Measurements from ENCODE around the gene ITIH6. TPM values are rescaled to one million over a fixed set of nuclear protein-coding genes. Genes with fewer than 3 reads are reported as not detected.

The ITIH6 gene
- total and polyA plus RNA-seq, 12 donors: not detected

GRCh38 chrX:54824195-54824594 is 26.1 kb upstream of the ITIH6 start:
- no peaks in the 10 kb centered on the region for H3K36me3 ChIP-seq
- no peaks in the 10 kb centered on the region for H3K9me3 ChIP-seq
- no peak overlapping the region for H3K4me3 ChIP-seq
- ATAC-seq (no peak), DNase-seq (no peak)
- H3K27ac ChIP-seq: no peak overlapping the region
- no peaks in the 10 kb centered on the region for H3K27me3 ChIP-seq
- 69 to 93% methylated on average over 4 to 5 of the region's 5 CpGs for WGBS, 2 donors
- H3K4me1 ChIP-seq: no peaks in the 10 kb centered on the region
- intact Hi-C loops (cut with DNase I): no loop called here
- TF ChIP-seq CTCF (IDR thresholded peaks at IDR 0.05): no peak

GRCh38 chrX:54821310-54821709 is 23.3 kb upstream of the ITIH6 start:
- Histone ChIP-seq H3K27me3 (no peaks in the 10 kb centered on the region), H3K36me3 (peaks cover 0 to 2% (median 0%) of the 10 kb centered on the region in 9 donors), H3K4me1 (no peaks in the 10 kb centered on the region), H3K4me3 (no peak overlapping the region), H3K9me3 (no peaks in the 10 kb centered on the region), H3K27ac (no peak overlapping the region)
- intact Hi-C loops (cut with DNase I): no loop called here
- 93 to 100% methylated on average over 2 of the region's 2 CpGs for WGBS, 2 donors
- no peak for TF ChIP-seq CTCF (IDR thresholded peaks at IDR 0.05)
- no peak for DNase-seq
- no peak for ATAC-seq

GRCh38 chrX:54820737-54821136 is 22.7 kb upstream of the ITIH6 start:
- intact Hi-C loops (cut with DNase I): no loop called here
- Histone ChIP-seq H3K36me3 (peaks cover 0 to 8% (median 0%) of the 10 kb centered on the region in 9 donors), H3K27ac (no peak overlapping the region), H3K9me3 (no peaks in the 10 kb centered on the region), H3K4me1 (no peaks in the 10 kb centered on the region), H3K27me3 (no peaks in the 10 kb centered on the region), H3K4me3 (no peak overlapping the region)
- DNase-seq: no peak
- ATAC-seq: no peak
- no peak for TF ChIP-seq CTCF (IDR thresholded peaks at IDR 0.05)
- WGBS, 2 donors: 86% methylated on average over 6 of the region's 7 CpGs

- intact Hi-C loops (cut with DNase I): loop anchor here in 1 of 10 donors (10.0 kb wide), 1 partner anchor 186 kb away; the partner anchor contains the start of gene APEX2
- peaks cover 0 to 23% (median 12%) of the 10 kb centered on the region in 9 donors for H3K36me3 ChIP-seq
- DNase-seq (no peak), ATAC-seq (no peak)
- no peak overlapping the region for H3K27ac ChIP-seq
- WGBS, 2 donors: 61 to 67% methylated on average over 8 of the region's 8 CpGs
- H3K4me1 ChIP-seq: no peaks in the 10 kb centered on the region
- no peaks in the 10 kb centered on the region for H3K27me3 ChIP-seq
- no peak overlapping the region for H3K4me3 ChIP-seq
- no peaks in the 10 kb centered on the region for H3K9me3 ChIP-seq
- no peak for TF ChIP-seq CTCF (IDR thresholded peaks at IDR 0.05)
Measured at GRCh38 chrX:54819201-54819600, 21.1 kb upstream of the ITIH6 start.

Measured in heart right ventricle (tissue), 16 donors.